Measurements from ENCODE around the gene THAP4. TPM values are rescaled to one million over a fixed set of nuclear protein-coding genes. Genes with fewer than 3 reads are reported as not detected.

The THAP4 gene
- polyA plus RNA-seq, 1 of the 3 experiments (the other 2 are of a cell fraction), result 64.7 TPM

DNA sequence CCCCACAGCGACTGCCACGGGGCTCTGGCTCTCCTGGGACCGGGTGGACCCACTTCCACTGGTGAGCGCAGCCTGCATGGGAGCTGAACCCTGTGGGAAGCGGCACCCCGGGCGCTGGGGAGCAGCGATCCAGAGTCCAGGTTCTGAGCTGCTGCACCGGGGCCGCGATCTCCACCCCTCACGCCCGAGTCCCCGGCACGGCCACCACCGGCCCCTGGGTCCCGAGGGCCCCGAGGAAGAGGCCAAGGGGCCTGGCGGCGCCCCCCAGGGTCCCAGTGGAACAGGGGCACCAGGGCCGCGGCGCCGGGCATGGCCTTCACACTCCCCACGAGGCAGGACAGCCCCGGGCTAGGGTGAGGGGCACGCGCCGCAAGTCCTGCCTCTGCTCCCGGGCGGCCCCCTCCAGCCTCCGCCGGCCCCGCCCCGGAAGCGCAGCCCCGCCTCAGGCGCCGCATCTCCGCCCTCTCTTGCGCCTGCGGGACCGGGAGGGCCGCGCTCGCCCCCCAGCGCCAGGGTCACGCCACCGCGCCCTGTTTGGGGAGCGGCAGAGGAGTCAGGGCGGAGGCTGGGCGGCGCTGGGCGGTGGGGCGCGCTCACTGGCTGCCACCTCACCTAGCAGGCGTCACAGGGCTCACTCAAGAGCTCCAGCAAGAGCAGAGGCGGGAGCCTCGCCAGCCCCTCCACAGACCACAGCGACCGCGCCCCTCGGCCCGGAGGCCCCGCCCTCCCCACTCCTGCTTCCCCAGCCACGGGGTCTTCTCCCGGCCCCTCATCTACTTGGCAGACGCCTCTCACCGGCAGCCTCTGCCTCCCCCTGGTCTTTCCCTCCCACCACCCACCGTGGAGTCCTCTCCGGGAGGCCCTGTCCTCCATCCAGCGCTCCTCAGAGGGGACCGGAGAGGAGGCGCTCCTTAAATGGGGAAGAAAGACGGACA is 26.8 kb downstream of the THAP4 start:
- DNase-seq, result no peak
- no peak overlapping the region for H3K4me2 ChIP-seq
- H3K4me3 ChIP-seq (ENCODE audit: low read depth in 2 of 2, low read length in 1 of 2), result no peak overlapping the region
- no peaks in the 10 kb centered on the region for H3K9me2 ChIP-seq
- H3K27ac ChIP-seq (ENCODE audit: low read depth in 2 of 2, low read length in 1 of 2), result no peak overlapping the region
- H3K36me3 ChIP-seq (replicated peaks in 1 of 2; ENCODE audit: control insufficient read depth in 1 of 2, insufficient read depth in 2 of 2, low read length in 1 of 2), result peaks cover 10 to 14% of the 10 kb centered on the region in 2 experiments
- H3K4me1 ChIP-seq (ENCODE audit: control insufficient read depth in 1 of 2, insufficient read depth in 2 of 2, low read depth in 1 of 2, low read length in 1 of 2), result no peaks in the 10 kb centered on the region; a peak in 2 of 4 replicates
- no peaks in the 10 kb centered on the region for H3K9me3 ChIP-seq
- H3K79me2 ChIP-seq (ENCODE audit: insufficient read depth), result peaks cover 58% of the 10 kb centered on the region
- 94% methylated on average over 28 of the region's 76 CpGs for WGBS (ENCODE audit: low lambda C conversion rate)
- ChIA-PET CTCF (interaction anchor here (2.0 kb wide), 1 partner anchor 11 kb away, joined by 8 read pairs; no protein-coding TSS in a partner anchor), POLR2A (interaction anchor here (0.6 kb wide), 1 partner anchor 53 kb away, joined by 3 read pairs; no protein-coding TSS in a partner anchor)
- H2AFZ ChIP-seq (ENCODE audit: low read depth), result no peak overlapping the region
- H4K20me1 ChIP-seq (ENCODE audit: insufficient read depth), result 0 out of 2 replicates have a peak, but pooled peaks cover 5% of the 10 kb centered on the region
- H3F3A ChIP-seq (replicated peaks; ENCODE audit: insufficient read depth), result no peaks in the 10 kb centered on the region
- H3K27me3 ChIP-seq (ENCODE audit: insufficient read depth), result no peaks in the 10 kb centered on the region
- H3K9ac ChIP-seq, result no peak overlapping the region
- TF ChIP-seq FOXJ3 (CRISPR knock-in tag; IDR thresholded peaks at IDR 0.05), result no peak
- TF ChIP-seq, protein P1, sequence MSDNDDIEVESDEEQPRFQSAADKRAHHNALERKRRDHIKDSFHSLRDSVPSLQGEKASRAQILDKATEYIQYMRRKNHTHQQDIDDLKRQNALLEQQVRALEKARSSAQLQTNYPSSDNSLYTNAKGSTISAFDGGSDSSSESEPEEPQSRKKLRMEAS (IDR thresholded peaks at IDR 0.05; ENCODE audit: low read depth), result no peak
- TF ChIP-seq, protein P2, sequence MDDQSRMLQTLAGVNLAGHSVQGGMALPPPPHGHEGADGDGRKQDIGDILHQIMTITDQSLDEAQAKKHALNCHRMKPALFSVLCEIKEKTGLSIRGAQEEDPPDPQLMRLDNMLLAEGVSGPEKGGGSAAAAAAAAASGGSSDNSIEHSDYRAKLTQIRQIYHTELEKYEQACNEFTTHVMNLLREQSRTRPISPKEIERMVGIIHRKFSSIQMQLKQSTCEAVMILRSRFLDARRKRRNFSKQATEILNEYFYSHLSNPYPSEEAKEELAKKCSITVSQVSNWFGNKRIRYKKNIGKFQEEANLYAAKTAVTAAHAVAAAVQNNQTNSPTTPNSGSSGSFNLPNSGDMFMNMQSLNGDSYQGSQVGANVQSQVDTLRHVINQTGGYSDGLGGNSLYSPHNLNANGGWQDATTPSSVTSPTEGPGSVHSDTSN (IDR thresholded peaks at IDR 0.05), result no peak

DNA sequence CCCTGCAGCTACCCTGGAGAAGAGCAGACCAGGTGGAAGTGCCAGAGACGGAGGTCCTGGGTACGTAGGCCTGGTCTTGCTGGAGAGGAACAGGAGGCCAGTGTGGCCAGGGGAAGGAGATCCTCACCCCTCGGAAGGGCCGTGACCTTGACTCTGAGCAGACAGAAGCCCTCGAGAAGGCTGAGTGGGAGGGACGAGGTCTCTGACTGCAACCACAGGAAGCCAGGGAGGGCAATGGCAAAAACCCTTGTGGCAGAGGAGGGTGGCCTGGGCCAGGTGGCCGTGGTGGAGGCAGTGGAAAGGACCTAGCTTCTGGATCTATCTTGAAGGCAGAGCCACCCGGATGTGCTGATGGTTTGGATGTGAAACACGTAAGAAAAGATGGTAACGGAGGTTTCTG is 28.1 kb downstream of the THAP4 start:
- Histone ChIP-seq H3K36me3 (replicated peaks in 1 of 2; ENCODE audit: control insufficient read depth in 1 of 2, insufficient read depth in 2 of 2, low read length in 1 of 2) (peaks cover 14 to 20% of the 10 kb centered on the region in 2 experiments), H3K4me3 (ENCODE audit: low read depth in 2 of 2, low read length in 1 of 2) (no peak overlapping the region), H2AFZ (ENCODE audit: low read depth) (no peak overlapping the region), H3K4me1 (ENCODE audit: control insufficient read depth in 1 of 2, insufficient read depth in 2 of 2, low read depth in 1 of 2, low read length in 1 of 2) (no peaks in the 10 kb centered on the region; a peak in 2 of 4 replicates), H3K9me2 (no peaks in the 10 kb centered on the region), H3K79me2 (ENCODE audit: insufficient read depth) (peaks cover 49% of the 10 kb centered on the region), H3K27ac (ENCODE audit: low read depth in 2 of 2, low read length in 1 of 2) (no peak overlapping the region), H3F3A (replicated peaks; ENCODE audit: insufficient read depth) (no peaks in the 10 kb centered on the region), H3K27me3 (ENCODE audit: insufficient read depth) (no peaks in the 10 kb centered on the region), H3K9me3 (no peaks in the 10 kb centered on the region), H3K4me2 (no peak overlapping the region), H3K9ac (no peak overlapping the region), H4K20me1 (ENCODE audit: insufficient read depth) (0 out of 2 replicates have a peak, but pooled peaks cover 5% of the 10 kb centered on the region)
- ChIA-PET POLR2A (no interaction called here), CTCF (interaction anchor here (2.0 kb wide), 1 partner anchor 10 kb away, joined by 8 read pairs; no protein-coding TSS in a partner anchor)
- no peak for TF ChIP-seq YY1 (IDR thresholded peaks at IDR 0.05; ENCODE audit: low read depth)
- 96% methylated on average over 10 of the region's 10 CpGs for WGBS (ENCODE audit: low lambda C conversion rate)
- DNase-seq, result no peak

DNA sequence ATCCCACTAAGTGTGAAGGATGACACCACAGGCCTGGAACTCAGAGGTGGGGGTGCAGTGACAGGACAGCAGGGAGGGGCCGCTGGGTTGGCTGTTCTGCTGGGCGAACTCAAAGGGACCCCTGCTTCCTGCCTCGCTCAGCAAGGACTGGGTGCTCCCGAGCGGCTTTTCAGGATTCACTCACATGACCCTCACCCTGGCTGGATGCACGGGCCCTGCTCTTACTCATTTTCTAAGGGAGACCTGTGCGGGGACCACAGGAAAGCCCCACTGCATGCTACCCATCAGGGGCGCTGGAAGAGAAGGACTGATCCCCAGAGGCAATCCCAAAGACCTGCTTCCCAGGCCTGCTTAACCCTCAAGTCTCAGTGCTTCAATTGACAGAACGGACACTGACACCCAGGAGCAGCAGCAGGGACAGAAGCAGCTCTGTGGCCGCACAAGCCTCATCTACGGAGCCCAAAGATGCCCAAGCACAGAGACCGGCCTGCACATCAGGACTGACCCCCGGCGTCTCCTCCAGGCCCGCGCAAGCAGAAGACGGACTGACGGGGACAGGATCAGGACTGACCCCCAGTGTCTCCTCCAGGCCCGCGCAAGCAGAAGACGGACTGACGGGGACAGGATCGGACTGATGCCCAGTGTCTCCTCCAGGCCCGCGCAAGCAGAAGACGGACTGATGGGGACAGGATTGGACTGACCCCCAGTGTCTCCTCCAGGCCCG is 29.6 kb downstream of the THAP4 start:
- peaks cover 20 to 21% of the 10 kb centered on the region in 2 experiments for H3K36me3 ChIP-seq (replicated peaks in 1 of 2; ENCODE audit: control insufficient read depth in 1 of 2, insufficient read depth in 2 of 2, low read length in 1 of 2)
- no peaks in the 10 kb centered on the region for H3F3A ChIP-seq (replicated peaks; ENCODE audit: insufficient read depth)
- DNase-seq, result no peak
- H3K9me2 ChIP-seq, result no peaks in the 10 kb centered on the region
- H3K9ac ChIP-seq, result no peak overlapping the region
- H3K27me3 ChIP-seq (ENCODE audit: insufficient read depth), result no peaks in the 10 kb centered on the region
- no peak overlapping the region for H2AFZ ChIP-seq (ENCODE audit: low read depth)
- H3K4me3 ChIP-seq (ENCODE audit: low read depth in 2 of 2, low read length in 1 of 2), result no peak overlapping the region
- ChIA-PET CTCF (no interaction called here), POLR2A (no interaction called here)
- H3K4me2 ChIP-seq, result no peak overlapping the region
- 0 out of 2 replicates have a peak, but pooled peaks cover 2% of the 10 kb centered on the region for H4K20me1 ChIP-seq (ENCODE audit: insufficient read depth)
- no peaks in the 10 kb centered on the region for H3K9me3 ChIP-seq
- H3K4me1 ChIP-seq (ENCODE audit: control insufficient read depth in 1 of 2, insufficient read depth in 2 of 2, low read depth in 1 of 2, low read length in 1 of 2), result no peaks in the 10 kb centered on the region; a peak in 2 of 4 replicates
- WGBS (ENCODE audit: low lambda C conversion rate), result 96% methylated on average over 19 of the region's 27 CpGs
- H3K27ac ChIP-seq (ENCODE audit: low read depth in 2 of 2, low read length in 1 of 2), result no peak overlapping the region
- no peak for TF ChIP-seq RXRA (IDR thresholded peaks at IDR 0.05; ENCODE audit: borderline replicate concordance, low read depth)
- TF ChIP-seq, protein P3, sequence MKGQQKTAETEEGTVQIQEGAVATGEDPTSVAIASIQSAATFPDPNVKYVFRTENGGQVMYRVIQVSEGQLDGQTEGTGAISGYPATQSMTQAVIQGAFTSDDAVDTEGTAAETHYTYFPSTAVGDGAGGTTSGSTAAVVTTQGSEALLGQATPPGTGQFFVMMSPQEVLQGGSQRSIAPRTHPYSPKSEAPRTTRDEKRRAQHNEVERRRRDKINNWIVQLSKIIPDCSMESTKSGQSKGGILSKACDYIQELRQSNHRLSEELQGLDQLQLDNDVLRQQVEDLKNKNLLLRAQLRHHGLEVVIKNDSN (IDR thresholded peaks at IDR 0.05; ENCODE audit: borderline replicate concordance, low read depth), result no peak
- no peak for TF ChIP-seq SIN3A (IDR thresholded peaks at IDR 0.05; ENCODE audit: borderline replicate concordance, low read depth, low read length)
- TF ChIP-seq POLR2AphosphoS5 (IDR thresholded peaks at IDR 0.05; ENCODE audit: low read depth, low read length), result no peak
- H3K79me2 ChIP-seq (ENCODE audit: insufficient read depth), result peaks cover 36% of the 10 kb centered on the region
